Gastrocnemius medialis (tissue), 4 donors: ENCODE results near the gene LRCH1.

Source experiments
- POLR2A ChIP-seq, 2 donors: fragments of 450-650 bp; IDR thresholded peaks; one replicate each; pipeline ENCODE4 v1.6.1; 2017; ENCODE audit warnings: antibody characterized with exemption in 2 of 2, mild to moderate bottlenecking in 2 of 2, moderate library complexity in 2 of 2
- TF ChIP-seq, protein P1 (sequence below), 5 experiments: fragments of 450-650 bp in 3 of 5; fragments of 200-600 bp in 2 of 5; sonication (generic) in 2 of 5; IDR thresholded peaks in 4 of 5; conservative IDR thresholded peaks in 1 of 5; 1 replicate in 4 of 5; 2 replicates in 1 of 5; pipeline ENCODE4 v1.5.1; 2016 to 2019; ENCODE audit warnings: antibody characterized with exemption in 5 of 5, mild to moderate bottlenecking in 3 of 5, moderate library complexity in 3 of 5

DNA sequence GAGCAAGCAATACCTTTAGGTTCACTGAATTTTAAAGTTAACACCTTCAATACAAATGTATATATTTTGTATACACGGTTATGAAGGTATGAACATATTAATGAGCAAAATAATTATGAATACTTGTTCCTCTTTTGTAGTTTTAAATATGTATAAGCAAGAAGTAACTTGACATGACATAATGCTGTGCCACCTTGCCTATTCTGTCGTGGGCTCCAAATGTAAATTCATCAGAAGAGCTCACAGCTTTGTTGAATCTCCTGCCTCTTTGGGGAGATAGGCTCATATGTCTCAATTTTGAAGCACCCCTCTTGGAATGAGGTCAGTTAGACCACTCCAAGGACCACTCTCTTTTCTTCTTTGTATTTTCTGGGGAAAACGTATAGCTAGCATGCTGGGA is 59.3 kb downstream of the LRCH1 start:
- TF ChIP-seq, protein P1, sequence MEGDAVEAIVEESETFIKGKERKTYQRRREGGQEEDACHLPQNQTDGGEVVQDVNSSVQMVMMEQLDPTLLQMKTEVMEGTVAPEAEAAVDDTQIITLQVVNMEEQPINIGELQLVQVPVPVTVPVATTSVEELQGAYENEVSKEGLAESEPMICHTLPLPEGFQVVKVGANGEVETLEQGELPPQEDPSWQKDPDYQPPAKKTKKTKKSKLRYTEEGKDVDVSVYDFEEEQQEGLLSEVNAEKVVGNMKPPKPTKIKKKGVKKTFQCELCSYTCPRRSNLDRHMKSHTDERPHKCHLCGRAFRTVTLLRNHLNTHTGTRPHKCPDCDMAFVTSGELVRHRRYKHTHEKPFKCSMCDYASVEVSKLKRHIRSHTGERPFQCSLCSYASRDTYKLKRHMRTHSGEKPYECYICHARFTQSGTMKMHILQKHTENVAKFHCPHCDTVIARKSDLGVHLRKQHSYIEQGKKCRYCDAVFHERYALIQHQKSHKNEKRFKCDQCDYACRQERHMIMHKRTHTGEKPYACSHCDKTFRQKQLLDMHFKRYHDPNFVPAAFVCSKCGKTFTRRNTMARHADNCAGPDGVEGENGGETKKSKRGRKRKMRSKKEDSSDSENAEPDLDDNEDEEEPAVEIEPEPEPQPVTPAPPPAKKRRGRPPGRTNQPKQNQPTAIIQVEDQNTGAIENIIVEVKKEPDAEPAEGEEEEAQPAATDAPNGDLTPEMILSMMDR (IDR thresholded peaks at IDR 0.05 in 4 of 5, conservative IDR thresholded peaks at IDR 0.05 in 1 of 5), result no peak
- TF ChIP-seq POLR2A (IDR thresholded peaks at IDR 0.05), result no peak
